Lower leg skin (tissue), 3 donors: ENCODE measurements around the gene MRPL23.

Source experiments
- POLR2A ChIP-seq, 2 donors: fragments of 450-650 bp; IDR thresholded peaks; one replicate each; pipeline ENCODE4 v1.6.1; 2016 to 2017; ENCODE audit warnings: antibody characterized with exemption in 2 of 2, mild to moderate bottlenecking in 1 of 2, moderate library complexity in 1 of 2
- TF ChIP-seq, protein P1 (sequence below), 3 donors: fragments of 450-650 bp; IDR thresholded peaks; one replicate each; pipeline ENCODE4 v1.5.1; 2016; ENCODE audit warnings: antibody characterized with exemption in 3 of 3, mild to moderate bottlenecking in 3 of 3, moderate library complexity in 2 of 3

DNA sequence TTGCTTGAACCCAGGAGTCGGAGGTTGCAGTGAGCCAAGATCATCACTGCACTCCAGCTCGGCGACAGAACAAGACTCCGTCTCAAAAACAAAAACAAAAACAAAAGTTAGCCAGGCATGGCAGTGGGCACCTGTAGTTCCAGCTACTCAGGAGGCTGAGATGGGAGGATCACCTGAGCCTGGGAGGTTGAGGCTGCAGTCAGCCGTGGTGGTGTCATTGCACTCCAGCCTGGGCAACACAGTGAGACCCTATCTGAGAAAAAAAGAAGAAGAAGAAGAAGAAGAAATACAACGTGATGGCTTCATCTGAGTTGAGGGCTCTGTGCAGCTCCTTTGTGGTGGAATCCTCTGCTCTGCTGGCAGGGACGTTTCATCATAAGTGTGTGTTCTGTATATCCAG, 37.6 kb upstream of the MRPL23 start:
- TF ChIP-seq, protein P1, sequence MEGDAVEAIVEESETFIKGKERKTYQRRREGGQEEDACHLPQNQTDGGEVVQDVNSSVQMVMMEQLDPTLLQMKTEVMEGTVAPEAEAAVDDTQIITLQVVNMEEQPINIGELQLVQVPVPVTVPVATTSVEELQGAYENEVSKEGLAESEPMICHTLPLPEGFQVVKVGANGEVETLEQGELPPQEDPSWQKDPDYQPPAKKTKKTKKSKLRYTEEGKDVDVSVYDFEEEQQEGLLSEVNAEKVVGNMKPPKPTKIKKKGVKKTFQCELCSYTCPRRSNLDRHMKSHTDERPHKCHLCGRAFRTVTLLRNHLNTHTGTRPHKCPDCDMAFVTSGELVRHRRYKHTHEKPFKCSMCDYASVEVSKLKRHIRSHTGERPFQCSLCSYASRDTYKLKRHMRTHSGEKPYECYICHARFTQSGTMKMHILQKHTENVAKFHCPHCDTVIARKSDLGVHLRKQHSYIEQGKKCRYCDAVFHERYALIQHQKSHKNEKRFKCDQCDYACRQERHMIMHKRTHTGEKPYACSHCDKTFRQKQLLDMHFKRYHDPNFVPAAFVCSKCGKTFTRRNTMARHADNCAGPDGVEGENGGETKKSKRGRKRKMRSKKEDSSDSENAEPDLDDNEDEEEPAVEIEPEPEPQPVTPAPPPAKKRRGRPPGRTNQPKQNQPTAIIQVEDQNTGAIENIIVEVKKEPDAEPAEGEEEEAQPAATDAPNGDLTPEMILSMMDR (IDR thresholded peaks at IDR 0.05), result no peak
- TF ChIP-seq POLR2A (IDR thresholded peaks at IDR 0.05), result no peak
